IMR-90 (cell line): ENCODE data around the gene SLC2A6.

Source experiments
- CEBPB ChIP-seq: IDR thresholded peaks from 2 replicates; pipeline ENCODE4 v1.6.1; 2012; ENCODE audit warnings: low read depth, low read length, improper control_type of control experiment
- POLR2A ChIP-seq: IDR thresholded peaks from 2 replicates; pipeline ENCODE4 v1.6.1; 2012; ENCODE audit warnings: mild to moderate bottlenecking, low read depth, low read length
- SMC3 ChIP-seq: fragments of 150-350 bp; IDR thresholded peaks from 2 replicates; pipeline ENCODE4 v1.6.1; 2016; ENCODE audit warnings: low read depth, mild to moderate bottlenecking, antibody characterized with exemption, low read length, moderate library complexity
- TF ChIP-seq, protein P1 (sequence below): conservative IDR thresholded peaks from 2 replicates; pipeline ENCODE4 v1.5.1; 2012; ENCODE audit warnings: mild to moderate bottlenecking, low read depth, low read length, improper control_type of control experiment
- TF ChIP-seq, protein P2 (sequence below): fragments of 150-350 bp; IDR thresholded peaks from 2 replicates; pipeline ENCODE4 v1.6.1; 2016; ENCODE audit warnings: low read depth, mild to moderate bottlenecking, low read length, moderate library complexity, borderline replicate concordance

DNA sequence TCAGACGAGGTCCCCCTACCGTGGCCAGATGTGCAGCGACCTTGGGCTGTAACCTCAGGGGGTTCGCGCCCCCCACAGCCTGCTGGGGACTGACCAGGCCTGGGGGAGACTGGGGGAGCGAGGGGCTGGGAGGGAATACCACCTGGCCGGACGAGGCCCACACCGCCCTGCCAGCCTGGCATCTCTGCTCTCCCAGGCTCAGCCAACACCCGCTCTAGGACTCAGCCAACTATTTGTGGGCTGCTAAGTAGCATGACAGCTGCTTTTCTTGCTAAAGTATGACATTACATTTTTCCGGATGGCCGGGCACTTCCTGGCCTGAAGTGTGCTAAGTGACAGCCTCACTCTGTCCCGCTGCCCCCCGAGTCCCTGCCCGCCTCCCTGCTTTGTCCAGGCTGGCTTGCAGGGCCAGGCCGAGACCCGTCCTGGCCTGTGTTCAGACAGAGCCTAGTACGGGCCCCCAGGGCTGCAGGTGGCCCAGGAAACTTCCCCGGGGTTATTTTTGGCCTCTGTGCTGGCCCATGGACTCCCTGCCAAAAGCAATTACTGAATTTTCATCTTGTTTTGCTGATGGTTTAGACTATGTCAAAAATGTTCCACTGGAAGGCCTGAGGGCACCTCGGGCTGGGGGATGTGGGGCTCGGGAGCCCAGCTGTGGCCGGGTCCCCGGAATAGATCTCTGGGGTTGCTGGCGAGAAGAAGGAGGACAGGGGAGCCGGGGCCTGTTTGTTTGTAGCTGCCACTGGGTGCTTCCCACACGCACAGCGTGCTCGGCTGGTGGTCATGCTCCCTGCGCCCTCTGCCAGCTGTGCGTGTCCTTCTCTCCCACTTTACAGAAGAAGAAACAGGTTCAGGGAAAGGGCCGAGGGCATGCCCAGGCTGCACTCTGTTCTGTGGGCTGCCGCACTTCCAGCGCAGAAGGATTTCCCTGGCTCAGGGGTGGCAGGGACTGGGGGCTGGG is 13.4 kb upstream of the SLC2A6 start:
- TF ChIP-seq, protein P1, sequence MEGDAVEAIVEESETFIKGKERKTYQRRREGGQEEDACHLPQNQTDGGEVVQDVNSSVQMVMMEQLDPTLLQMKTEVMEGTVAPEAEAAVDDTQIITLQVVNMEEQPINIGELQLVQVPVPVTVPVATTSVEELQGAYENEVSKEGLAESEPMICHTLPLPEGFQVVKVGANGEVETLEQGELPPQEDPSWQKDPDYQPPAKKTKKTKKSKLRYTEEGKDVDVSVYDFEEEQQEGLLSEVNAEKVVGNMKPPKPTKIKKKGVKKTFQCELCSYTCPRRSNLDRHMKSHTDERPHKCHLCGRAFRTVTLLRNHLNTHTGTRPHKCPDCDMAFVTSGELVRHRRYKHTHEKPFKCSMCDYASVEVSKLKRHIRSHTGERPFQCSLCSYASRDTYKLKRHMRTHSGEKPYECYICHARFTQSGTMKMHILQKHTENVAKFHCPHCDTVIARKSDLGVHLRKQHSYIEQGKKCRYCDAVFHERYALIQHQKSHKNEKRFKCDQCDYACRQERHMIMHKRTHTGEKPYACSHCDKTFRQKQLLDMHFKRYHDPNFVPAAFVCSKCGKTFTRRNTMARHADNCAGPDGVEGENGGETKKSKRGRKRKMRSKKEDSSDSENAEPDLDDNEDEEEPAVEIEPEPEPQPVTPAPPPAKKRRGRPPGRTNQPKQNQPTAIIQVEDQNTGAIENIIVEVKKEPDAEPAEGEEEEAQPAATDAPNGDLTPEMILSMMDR, result no peak
- TF ChIP-seq CEBPB (no peak), SMC3 (no peak), POLR2A (no peak)
- TF ChIP-seq, protein P2, sequence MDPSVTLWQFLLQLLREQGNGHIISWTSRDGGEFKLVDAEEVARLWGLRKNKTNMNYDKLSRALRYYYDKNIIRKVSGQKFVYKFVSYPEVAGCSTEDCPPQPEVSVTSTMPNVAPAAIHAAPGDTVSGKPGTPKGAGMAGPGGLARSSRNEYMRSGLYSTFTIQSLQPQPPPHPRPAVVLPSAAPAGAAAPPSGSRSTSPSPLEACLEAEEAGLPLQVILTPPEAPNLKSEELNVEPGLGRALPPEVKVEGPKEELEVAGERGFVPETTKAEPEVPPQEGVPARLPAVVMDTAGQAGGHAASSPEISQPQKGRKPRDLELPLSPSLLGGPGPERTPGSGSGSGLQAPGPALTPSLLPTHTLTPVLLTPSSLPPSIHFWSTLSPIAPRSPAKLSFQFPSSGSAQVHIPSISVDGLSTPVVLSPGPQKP, result no peak
